HG03575 (cell line): ENCODE data around the gene SIRT7.

Source experiments
- ATAC-seq: cut with Tn5 transposase; IDR thresholded peaks from one replicate; pipeline ENCODE4 v1.9.1; 2021; ENCODE audit not compliant: unreplicated experiment, insufficient number of reproducible peaks, low FRiP score; ENCODE audit errors: extremely low read depth

Gene SIRT7, protein sequence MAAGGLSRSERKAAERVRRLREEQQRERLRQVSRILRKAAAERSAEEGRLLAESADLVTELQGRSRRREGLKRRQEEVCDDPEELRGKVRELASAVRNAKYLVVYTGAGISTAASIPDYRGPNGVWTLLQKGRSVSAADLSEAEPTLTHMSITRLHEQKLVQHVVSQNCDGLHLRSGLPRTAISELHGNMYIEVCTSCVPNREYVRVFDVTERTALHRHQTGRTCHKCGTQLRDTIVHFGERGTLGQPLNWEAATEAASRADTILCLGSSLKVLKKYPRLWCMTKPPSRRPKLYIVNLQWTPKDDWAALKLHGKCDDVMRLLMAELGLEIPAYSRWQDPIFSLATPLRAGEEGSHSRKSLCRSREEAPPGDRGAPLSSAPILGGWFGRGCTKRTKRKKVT

DNA sequence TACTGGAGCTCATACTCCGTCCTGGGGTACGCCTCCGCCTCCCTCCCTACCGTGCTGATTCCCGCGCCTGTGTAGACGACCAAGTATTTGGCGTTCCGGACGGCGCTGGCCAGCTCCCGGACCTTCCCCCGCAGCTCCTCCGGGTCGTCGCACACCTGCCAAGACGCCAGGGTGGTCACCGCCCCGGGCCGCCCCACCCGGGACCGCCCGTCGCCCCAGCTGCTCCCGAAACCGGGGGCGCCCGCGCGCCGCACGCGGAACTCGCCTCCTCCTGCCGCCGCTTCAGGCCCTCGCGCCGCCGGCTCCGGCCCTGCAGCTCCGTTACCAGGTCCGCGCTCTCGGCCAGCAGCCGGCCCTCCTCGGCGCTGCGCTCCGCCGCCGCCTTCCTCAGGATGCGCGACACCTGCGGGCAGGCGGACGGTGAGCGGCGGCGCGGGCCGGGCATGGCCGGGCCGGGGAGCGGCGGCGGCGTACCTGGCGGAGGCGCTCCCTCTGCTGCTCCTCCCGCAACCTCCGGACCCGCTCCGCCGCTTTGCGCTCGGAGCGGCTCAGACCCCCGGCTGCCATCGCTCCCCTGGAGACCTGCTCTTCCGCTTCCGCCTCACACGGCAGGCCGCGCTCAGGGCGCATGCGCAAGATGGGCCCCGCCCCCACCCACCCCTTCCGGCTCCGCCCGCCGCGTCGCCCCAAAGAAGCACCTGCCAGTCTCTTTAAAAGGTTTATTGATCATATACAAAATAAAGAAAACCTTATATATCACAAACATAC, at the start of gene SIRT7:
Gene SIRT7 (minus strand): TSS at position 612 of the 768 bp plus-strand sequence. CDS start 45 bp downstream, at position 567.
- no peak for ATAC-seq

DNA sequence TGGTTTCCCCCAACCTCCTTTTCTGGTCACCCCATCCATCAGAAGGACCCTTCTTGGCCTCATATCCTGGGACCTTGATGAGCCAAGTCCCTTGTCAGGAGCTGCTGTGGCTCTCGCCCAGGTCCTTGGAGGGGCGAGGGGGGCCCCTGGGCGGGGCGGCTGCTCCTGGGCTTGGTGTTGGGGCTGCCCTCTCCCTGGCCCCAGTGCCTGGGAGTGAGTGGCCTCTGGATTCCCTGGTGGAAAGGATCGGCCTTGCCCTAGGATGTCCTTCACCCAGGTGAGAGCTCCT, 49.2 kb upstream of the SIRT7 start:
- ATAC-seq = no peak

DNA sequence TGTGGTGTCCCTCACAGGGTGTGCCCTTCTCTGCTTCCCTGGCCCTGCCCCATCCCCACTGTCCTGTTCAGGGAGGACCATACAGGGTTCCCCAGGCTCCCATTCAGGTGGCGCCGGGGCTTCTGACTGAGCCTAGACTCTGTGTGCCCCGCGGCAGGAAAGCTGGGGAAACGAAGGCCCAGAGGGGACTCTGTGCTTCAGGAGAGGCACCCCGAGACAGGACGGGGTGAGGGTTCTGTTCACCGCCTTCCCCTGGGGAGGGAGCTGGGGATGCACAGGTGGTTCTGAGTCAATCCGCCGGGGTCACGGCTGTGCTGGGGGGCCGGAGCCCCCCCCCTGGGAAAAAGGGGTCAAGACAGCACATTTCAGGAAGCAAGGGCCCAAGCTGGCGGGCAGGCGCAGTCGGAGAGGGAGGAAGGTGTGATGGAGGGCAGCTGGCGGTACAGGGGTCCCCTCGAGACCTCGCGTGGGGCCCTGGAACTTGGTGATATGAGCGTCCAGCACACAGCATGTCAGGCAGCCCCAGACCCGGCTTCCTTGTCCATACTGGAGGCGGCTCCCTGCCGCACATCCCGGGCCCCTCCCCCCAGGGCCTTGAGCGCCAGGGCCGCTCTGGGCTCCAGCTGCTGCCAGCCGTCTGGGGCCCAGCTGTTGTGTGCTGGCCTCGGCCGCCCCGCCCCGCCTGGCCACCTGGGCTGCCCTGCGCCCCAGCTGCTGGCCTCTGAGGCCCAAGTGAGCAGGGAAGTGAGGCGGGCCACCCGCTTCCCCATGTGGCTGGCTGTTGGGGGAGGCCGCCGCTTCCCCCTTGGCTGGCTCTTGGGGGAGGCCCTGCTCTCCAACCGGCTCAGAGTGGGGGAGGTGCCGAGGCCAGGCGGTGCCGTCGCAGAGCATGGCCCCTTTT, 48.6 kb upstream of the SIRT7 start:
- no peak for ATAC-seq

DNA sequence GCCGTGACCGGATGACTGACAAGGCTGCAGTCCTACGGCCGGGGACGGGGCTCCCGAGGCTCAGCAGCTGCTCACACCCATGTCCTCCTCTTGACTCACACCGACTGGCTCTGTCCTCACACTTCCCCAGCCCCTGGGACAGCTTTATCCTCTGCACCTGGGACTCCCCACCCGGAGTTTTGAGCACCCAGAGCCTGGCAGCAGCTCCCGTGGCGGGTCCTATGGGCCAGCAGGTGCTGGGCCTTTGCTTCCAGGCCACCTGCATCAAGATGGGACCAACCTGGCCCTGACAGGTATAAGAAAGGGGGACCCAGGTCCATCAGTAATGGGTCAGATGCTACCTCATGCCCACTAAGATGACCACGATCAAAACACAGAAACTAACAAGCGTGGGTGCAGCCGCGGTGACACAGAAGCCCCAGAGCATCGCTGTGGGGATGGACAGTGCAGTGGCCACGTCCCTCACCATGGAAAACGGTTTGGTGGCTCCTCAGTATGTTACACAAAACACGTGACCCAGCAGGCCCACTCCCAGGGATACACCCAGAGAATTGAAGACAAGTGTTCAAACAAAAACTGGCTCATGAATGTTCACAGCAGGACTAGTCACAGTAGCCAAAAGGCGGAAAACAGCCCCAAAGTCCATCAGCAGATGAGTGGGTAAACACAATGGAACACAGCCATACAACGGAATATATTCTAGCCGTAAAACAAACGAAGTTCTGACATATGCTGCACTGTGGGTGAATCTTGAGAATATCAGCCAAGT, 46.3 kb upstream of the SIRT7 start:
- ATAC-seq = no peak

DNA sequence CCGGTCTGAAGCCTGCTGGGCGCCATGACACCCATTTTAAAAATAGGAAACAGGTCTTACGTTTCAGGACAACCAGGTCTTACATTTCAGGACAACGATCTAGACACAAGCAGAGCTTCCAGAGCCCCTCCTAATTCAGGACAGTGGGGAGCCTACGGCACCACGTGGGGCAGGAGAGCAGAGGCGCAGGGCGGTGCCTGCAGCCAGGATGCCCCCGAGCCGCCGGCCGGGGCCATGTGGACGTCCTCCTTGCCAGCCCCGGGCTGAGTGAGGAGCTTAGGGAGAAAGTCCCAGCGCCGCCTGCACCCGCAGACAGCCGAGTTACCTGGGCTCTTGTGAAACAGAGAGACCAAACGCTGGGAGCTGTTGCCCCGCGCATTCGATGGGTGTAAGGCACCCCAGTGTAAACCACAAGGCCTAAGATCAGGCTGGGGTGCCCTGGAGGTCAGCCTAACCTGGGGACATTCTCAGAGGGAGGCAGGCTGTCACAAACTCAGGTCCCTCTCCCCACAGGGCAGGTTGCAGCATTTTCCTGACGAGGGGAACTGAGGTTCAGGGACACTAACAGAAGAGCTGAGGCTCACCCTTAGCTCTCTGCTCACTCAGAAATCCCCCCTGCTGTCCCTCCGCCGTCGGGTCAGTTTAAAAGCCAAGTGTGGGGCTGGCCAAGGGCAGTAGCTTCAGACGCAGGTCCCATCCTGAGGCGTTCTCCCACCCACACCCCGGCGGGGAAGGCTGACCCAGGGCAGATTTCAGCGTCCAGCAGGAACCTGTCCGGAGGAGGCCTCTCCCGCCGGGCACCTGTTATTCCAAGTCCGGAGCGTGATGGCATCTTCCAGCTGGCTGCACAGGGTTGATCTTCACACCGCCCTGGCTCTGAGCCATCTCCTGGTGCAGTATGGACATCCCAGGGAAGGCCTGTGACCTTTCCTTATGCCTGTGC, 44.8 kb upstream of the SIRT7 start:
- ATAC-seq = no peak

DNA sequence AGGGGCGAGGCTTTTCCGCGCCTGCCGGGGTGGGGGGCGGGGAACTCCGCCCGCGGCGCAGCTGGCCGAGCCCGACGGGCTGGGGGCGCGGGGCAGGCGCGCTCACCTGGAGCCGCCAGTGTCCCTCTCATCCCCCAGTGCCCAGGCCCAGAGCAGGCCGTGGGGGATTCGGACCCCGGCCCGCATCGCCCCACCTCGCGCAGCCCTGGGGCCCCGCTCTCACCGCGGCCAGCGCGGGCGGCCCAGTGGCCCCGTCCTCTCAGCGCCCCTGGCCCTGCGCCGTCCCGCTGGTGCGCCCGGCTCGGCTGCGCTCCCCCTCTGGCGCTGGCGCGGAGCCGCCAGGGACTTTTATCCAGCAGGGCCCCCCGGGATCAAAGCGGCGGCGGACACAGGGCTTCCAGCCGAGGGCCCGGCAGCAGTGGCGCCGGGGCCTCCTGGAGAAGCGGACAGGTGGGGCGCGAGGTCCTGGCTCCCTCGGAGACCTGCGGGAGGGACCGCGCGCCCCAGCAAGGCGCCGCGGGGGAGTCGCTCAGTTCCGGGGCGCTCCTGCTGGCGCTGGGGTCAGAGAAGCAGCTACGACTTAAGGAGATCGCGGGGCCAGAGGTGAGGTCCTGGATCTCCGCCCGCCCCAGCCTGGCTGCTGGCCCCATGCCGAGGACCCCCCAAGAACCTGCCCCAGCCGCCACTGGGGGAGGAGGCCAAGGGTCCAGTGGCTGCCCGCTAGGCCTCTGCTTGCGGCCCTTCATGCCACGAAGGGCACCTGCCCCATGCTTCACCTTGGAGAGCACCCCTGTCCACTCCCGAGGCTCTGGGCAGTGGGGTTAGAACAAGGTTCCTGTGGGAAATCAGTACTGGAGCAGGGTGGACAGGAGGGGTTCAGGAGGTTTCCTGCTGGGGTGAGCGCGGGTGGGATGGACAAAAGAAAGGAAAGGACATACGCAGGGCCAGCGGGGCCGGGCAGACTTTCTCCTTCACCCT, 43.8 kb upstream of the SIRT7 start:
- no peak for ATAC-seq

DNA sequence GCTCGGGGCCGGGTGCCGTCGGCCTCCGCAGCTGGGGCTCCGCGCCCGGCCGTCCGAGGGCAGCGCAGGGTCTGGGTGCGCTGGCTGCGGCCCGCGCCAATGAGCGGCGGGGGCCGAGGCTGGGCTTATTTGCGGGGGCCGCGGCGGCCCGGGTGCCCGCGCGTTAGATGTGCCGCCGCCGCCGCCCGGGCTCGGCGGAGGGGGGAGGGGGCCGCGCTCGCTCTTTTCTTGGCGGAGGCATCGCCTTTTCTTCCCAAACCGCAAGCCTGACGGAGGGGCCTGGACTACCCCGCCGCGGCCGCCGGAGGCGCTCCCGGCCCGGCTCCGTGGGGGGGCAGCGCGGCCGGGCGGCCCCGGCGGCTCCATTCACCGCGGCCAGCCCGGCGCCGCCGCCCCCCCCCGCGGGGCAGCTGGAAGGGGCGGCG, 43.1 kb upstream of the SIRT7 start, which contains the start of gene NOTUM:
Gene NOTUM (minus strand): TSS at position 101 of the 425 bp plus-strand sequence. CDS start 278 bp downstream, outside the sequence.
- ATAC-seq = no peak

DNA sequence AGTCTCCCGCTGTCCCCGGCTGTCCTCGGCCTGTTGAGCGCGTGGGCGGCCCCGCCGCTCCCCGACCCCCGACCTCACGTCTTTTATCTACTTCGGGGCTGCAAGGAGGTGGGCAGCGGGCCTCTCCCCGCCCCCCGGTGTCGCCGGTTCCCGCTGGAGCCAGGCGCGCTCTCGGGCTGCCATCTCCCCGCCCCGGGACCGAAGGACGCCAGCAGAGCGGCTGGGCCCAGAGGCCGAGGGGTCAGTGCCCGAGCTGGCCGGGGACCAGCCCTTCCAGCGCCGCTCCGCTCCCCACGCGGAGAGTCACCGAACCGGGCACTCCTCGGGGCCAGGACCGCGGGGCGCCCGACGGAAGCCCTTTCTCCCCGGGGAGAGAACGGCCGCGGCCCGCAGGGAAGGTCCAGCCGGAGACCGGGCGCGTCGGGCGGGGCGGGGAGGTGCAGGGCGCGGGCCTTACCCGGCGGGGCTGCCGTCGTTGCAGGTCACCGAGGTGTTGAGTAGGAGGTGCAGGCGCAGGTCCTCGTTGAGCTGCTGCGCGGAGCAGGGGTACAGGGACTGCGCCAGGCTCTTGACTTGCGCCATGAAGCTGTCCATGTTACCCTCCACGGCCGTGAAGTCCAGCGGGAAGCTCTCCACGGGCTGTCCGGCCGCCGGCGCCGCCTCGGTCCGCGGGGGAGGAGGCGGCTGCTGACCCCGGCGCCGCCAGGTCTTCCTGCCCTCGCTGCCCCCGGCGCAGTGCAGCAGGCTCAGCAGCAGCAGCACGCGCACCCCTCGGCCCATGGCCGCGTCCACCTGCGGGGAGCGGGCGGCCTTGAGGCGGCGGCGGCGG, 42.4 kb upstream of the SIRT7 start:
- no peak for ATAC-seq

DNA sequence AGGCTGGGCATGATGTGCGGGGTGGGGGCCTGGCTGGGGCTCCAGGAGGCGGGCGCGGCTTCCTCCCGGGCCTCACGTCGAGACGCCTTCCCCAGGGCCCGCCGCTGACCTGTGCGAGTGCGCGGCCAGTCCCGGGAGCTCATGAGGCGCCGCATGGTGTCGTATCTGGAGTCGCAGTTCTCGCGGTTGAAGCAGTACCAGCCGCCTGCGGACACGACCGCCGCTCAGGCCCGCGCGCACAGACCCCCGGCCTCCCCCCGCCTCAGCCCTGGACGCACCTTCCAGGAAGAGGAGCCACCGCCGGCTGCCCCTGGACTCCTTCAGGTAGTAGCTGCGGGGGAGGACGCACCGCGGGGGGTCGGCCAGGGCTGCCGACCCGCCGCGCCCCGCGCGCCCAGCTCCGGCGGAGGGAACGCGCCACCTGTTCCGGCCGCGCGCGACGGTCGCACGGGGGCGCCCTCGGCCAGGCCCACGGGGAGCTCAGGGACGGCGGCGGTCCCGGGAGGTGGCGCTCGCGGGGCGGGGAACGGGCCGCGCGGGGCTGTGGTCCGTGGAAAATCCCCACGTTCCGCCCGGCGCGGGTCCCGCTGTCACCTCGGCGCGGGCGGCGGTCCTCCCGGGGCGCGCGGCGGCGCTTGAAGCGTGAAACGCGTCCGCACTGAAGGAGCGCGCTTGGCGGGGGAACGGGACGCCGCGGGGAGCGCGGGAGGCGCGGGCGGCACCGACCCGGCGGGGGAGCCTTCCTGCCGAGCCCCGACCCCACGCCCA, 41.6 kb upstream of the SIRT7 start:
- no peak for ATAC-seq

DNA sequence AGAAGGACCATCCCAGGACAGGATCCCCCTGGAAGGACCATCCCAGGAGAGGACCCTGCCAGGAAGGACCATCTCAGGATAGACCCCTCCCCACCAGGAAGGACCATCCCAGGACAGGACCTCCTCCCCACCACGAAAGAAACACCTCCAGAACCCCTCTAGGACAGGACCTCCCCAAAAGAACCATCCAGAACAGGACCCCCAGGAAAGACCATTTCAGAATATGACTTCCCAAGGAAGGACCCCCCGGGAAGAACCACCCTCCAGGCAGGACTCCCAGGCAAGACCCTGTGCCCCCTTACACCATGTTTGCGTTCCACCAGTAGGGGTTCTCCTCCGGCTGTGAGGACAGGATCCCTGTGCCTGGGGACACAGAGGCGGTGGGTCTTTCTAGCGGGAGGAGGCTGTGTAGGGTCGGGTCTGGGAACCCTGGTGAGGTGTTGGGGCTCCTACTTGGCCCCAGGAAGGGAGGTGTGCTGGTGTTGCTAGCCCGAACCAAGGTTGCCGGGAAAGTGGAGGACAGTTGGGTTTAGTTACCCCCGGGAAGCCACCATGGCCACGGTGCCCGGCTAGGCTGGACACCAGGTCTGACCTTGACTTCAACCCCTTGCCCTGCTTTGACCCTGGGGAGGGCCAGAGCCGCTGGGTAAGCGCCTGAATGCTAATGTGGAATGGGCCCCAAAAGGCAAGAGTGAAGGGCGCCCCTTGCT, 40.8 kb upstream of the SIRT7 start:
- ATAC-seq = no peak

DNA sequence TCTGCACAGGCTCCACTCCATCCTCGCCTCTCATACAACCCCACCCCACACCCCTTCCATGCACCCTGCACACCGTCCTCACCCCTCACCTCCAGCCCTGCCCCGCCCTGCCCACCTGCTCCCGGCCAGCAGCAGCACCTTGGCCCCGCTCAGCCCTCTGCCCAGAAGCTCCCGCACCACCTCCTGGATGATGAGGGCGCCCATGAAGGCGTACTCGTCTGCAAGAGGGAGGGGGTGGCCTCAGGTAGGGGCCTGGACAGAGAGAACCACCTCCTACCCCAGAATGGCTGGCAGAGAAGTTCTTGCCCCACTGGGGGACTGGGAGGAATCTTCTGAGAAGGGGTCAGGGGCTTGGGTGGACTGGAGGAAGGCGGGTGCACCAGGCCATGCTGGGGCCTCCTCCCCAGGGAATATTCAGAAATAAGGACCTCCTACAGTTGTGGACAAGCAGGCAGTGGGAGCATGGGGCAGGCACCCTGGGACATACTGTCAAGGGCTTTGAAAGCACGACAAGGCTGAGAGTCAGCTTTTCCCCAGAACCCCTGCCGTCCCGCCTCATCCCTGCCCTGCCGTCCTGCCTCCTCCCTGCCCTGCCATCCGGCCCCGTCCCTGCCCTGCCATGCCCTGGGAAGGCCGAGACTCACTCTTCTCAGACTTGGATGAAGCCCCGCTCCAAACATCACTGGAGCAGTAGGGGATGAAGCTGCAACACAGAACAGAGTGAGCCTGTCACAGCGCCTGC, 39.9 kb upstream of the SIRT7 start:
- ATAC-seq = no peak

DNA sequence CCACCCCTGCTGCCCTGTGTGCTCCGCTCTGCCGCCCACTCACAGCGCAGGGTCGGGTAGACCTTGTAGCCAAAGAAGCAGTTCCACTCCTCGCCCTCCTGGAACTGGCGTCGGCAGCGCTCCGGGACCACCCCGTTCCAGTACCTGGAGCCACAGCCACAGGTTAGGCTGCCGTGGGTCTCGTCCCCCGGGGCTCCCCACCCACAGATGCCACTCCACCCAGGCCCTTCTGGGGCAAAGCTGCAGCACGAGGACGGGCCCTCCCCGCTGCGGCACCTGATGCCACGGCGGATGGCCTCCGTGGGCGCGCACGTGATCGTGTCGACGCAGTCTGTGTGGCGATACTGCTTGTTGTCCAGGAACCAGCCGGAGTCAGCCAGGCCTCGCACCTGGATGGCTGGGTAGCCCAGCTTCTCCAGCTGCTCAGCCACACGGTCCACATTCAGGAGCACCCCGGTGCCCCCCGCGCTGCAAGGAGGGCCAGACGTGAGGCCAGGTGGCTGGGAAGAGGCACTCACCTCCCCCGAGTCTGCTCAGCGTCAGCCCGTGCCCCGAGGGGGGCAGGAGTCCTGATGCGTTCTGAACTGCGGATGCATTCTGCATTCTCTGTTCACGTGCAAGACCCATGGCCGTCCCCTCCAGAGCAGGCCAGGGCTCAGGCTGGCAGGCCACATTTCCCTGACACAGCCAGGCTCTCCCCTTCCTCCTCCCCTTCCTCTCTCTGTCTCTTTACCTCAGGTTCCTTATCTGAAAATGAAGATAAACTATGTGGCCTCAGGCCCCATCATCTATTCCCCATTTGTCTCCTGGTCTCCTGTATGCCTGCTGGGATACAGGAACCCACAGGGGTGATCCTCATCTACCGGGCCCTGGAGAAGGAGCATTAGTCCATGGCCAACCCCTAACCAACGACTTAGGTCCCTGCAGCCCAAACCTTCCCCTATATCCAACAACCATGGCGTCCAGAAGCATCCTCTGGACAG, 38.9 kb upstream of the SIRT7 start:
- ATAC-seq = no peak
